NB4 (cell line): ENCODE data around the gene CRX.
"Not testable (repeated sequence)": the region's sequence is repeated elsewhere in the genome, so short reads cannot be mapped to it uniquely, and the experiment has no call there.

Source experiments
- DNase-seq: peaks from one replicate; pipeline ENCODE4 v3.0.0; 2010; ENCODE audit warnings: low read depth
- H3K4me3 ChIP-seq: one replicate; pipeline ENCODE4 v1.5.1; 2011; ENCODE audit warnings: mild to moderate bottlenecking, low read depth, low read length, moderate library complexity
- MAX ChIP-seq: IDR thresholded peaks from 2 replicates; pipeline ENCODE4 v1.6.1; 2011; ENCODE audit warnings: low read depth, low read length
- MYC ChIP-seq: IDR thresholded peaks from 2 replicates; pipeline ENCODE4 v1.6.1; 2011; ENCODE audit warnings: low read depth, low read length
- POLR2A ChIP-seq: IDR thresholded peaks from 2 replicates; pipeline ENCODE4 v1.6.1; 2011; ENCODE audit warnings: mild to moderate bottlenecking; ENCODE audit not compliant: insufficient read length; ENCODE audit errors: extremely low read depth
- TF ChIP-seq, protein P1 (sequence below): IDR thresholded peaks from one replicate; pipeline ENCODE4 v1.5.1; 2012; ENCODE audit warnings: low read depth, low read length

Gene CRX

DNA sequence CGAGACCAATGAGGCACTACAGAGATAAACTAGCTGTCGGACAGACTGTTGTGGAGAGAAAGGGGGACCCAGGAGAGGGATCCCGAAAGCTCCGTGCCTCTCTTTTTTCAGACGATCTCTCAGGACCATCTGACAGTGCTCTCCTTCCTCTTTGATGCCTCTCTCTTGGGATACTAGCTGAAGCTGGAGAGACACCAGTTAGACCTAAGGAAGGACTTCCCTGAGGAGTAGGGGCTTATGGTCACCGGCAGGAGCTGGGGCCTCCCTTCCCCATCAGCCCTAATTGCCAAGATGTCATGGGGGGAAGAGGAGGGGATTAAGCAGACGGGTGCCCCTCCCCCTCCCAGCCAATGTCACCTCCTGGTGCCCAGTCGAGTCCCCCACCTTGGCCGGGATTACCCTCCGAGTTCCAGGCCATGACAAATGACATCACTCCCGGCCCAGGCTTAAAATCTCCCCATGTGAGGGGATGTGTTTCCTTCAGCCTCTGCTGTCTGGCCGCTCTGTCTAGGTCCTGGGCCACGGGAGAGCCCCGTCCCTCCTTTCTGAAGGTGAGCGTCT, at the start of gene CRX:
TSS of gene CRX (plus strand) at position 478 of the 561 bp plus-strand sequence. CDS start 12,507 bp downstream, outside the sequence.
- DNase-seq: no peak
- TF ChIP-seq MYC (no peak), MAX (no peak), POLR2A (no peak)
- TF ChIP-seq, protein P1, sequence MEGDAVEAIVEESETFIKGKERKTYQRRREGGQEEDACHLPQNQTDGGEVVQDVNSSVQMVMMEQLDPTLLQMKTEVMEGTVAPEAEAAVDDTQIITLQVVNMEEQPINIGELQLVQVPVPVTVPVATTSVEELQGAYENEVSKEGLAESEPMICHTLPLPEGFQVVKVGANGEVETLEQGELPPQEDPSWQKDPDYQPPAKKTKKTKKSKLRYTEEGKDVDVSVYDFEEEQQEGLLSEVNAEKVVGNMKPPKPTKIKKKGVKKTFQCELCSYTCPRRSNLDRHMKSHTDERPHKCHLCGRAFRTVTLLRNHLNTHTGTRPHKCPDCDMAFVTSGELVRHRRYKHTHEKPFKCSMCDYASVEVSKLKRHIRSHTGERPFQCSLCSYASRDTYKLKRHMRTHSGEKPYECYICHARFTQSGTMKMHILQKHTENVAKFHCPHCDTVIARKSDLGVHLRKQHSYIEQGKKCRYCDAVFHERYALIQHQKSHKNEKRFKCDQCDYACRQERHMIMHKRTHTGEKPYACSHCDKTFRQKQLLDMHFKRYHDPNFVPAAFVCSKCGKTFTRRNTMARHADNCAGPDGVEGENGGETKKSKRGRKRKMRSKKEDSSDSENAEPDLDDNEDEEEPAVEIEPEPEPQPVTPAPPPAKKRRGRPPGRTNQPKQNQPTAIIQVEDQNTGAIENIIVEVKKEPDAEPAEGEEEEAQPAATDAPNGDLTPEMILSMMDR: no peak
- H3K4me3 ChIP-seq: no peak within 1 kb of the TSS

DNA sequence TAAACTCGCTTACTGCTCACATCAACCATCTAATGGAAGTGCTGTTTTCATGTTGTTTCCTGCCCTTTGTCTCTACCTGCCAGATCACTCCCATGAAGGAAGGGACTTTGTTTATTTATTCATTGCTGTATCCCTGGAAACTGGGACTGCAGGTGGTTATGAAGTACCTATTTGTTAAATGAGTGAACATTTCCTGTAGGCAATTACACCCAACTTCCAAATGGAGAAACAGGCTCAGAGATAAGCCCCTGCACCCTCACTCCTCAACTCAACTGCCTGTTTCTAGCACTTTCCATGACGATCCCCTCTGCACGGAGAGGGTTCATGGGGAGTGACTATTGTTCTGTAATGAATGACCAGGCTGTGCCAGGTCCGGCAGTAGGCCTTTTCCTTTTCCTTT, 45.2 kb upstream of the CRX start:
- TF ChIP-seq POLR2A (no peak), MAX (no peak), MYC (no peak)
- TF ChIP-seq, protein P1: no peak
- H3K4me3 ChIP-seq: no peak overlapping the region
- DNase-seq: no peak

- peak overlapping the region; percentile 81 for H3K4me3 ChIP-seq
- not testable (repeated sequence) for DNase-seq
These were observed 44.3 kb upstream of the CRX start for GRCh38 chr19:47777245-47778048.

- TF ChIP-seq POLR2A (peak; percentile 90), MYC (peak; percentile 48), MAX (peak; percentile 40; the same call in 1 of the 2 replicates)
- TF ChIP-seq, protein P1: no peak
- peak within 1 kb of the TSS; percentile 81 for H3K4me3 ChIP-seq
- peak; percentile 93 for DNase-seq
These were observed 43.4 kb upstream of the CRX start, which contains the start of gene SELENOW for GRCh38 chr19:47778049-47778953. TSS of gene SELENOW (plus strand) at chr19:47778703. CDS start at chr19:47778786, 83 bp downstream.

DNA sequence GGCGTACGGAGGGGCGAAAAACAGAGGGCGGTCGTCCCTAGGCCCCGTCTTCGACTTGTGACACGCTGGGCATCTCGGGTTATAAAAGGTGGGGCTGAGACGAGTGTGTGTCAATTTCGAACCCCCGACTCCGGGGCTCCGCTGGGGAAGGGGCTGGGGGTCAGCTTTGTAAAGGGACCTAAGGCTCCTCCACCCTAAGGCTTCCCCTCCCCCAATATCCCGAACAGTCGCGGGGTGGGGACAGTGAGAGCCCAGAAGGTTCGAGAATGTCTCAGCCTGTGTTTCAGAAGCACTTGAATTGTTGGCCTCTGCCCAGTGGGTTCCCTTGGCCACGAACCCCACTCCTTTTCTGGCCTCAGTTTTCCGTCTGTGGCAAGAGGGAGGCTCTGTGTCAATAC, 42.8 kb upstream of the CRX start:
- H3K4me3 ChIP-seq: peak overlapping the region; percentile 81
- DNase-seq: no peak
- TF ChIP-seq MAX: peak; percentile 33; the same call in 1 of the 2 replicates
- TF ChIP-seq, protein P1: no peak
- TF ChIP-seq MYC: peak; percentile 41
